Vagina (tissue), 2 donors: ENCODE results near the gene DDX4. TPM values are rescaled to one million over a fixed set of nuclear protein-coding genes. Genes with fewer than 3 reads are reported as not detected.
"Not testable (repeated sequence)": the region's sequence is repeated elsewhere in the genome, so short reads cannot be mapped to it uniquely, and the experiment has no call there.

Experiments used
- DNase-seq, 2 donors: peaks; one replicate each; pipeline ENCODE4 v3.0.0-alpha.2; 2017; ENCODE audit errors: extremely low spot score in 2 of 2
- H3K27ac ChIP-seq: fragments of 200-600 bp; sonication (generic); one replicate; pipeline ENCODE4 v1.5.1; 2019
- H3K27me3 ChIP-seq: fragments of 200-600 bp; sonication (generic); one replicate; pipeline ENCODE4 v1.5.1; 2019
- H3K36me3 ChIP-seq, 2 donors: fragments of 200-600 bp; sonication (generic); one replicate each; pipeline ENCODE4 v1.5.1; 2017 to 2019
- H3K4me1 ChIP-seq: fragments of 200-600 bp; sonication (generic); one replicate; pipeline ENCODE4 v1.5.1; 2019
- H3K4me3 ChIP-seq, 2 donors: fragments of 200-600 bp; sonication (generic); 1 replicate in 1 of 2; 2 replicates in 1 of 2; pipeline ENCODE4 v1.5.1; 2016 to 2019
- H3K9me3 ChIP-seq: fragments of 200-600 bp; sonication (generic); one replicate; pipeline ENCODE4 v1.5.1; 2019
- CTCF ChIP-seq, 3 experiments: fragments of 450-650 bp in 2 of 3; fragments of 200-600 bp in 1 of 3; sonication (generic) in 1 of 3; IDR thresholded peaks; one replicate each; pipeline ENCODE4 v1.5.1; 2017 to 2019; ENCODE audit warnings: antibody characterized with exemption in 3 of 3, mild to moderate bottlenecking in 2 of 3, moderate library complexity in 2 of 3
- POLR2A ChIP-seq, 2 donors: fragments of 450-650 bp; IDR thresholded peaks; one replicate each; pipeline ENCODE4 v1.6.1; 2017; ENCODE audit warnings: antibody characterized with exemption in 2 of 2, mild to moderate bottlenecking in 2 of 2, moderate library complexity in 2 of 2
- POLR2AphosphoS5 ChIP-seq, 2 donors: sonication (generic); formaldehyde crosslinking; IDR thresholded peaks; one replicate each; pipeline ENCODE4 v1.9.0; 2017; ENCODE audit warnings: antibody characterized with exemption in 2 of 2, mild to moderate bottlenecking in 2 of 2, low read depth in 1 of 2; ENCODE audit not compliant: insufficient read depth in 1 of 2
- intact Hi-C: fragments of 100-400 bp; cut with DNase I; formaldehyde crosslinking; loops from one replicate; pipeline ENCODE4 v1.15.1; 2023
- total RNA-seq: library from RNA; depleted of rRNA; stranded (reverse); fragments of >200 nt; gene quantifications from one replicate; pipeline ENCODE4 v1.2.3, GENCODE V29; 2016

The DDX4 gene
- total RNA-seq, 1 donor from 2014 or later = not detected

- peak within 1 kb of the TSS; percentile 80 to 90 for H3K4me3 ChIP-seq
- peak within 1 kb of the TSS; percentile 46 for H3K27ac ChIP-seq
- H3K4me1 ChIP-seq = peaks cover 17% of the 10 kb centered on the region
- no peaks in the 10 kb centered on the region for H3K9me3 ChIP-seq
- TF ChIP-seq CTCF (IDR thresholded peaks at IDR 0.05) (peak in 1 of 3 experiments; percentile 34), POLR2AphosphoS5 (IDR thresholded peaks at IDR 0.05; ENCODE audit: insufficient read depth in 1 of 2, low read depth in 1 of 2) (peak; percentile 78 to 79), POLR2A (IDR thresholded peaks at IDR 0.05) (no peak)
- no peaks in the 10 kb centered on the region for H3K27me3 ChIP-seq
- peak in 1 of 2 donors; percentile 89 for DNase-seq
- H3K36me3 ChIP-seq = no peaks in the 10 kb centered on the region
- intact Hi-C loops = no loop called here
These were observed 25.6 kb upstream of the DDX4 start, which contains the start of gene SLC38A9 for GRCh38 chr5:55712023-55712859. Gene SLC38A9, minus strand, starts transcription at chr5:55712324. Its CDS starts 14,366 bp downstream, at chr5:55697958.

GRCh38 chr5:55713871-55714270 is 24.0 kb upstream of the DDX4 start:
- Histone ChIP-seq H3K4me1 (peaks cover 17% of the 10 kb centered on the region), H3K4me3 (no peak overlapping the region), H3K36me3 (no peaks in the 10 kb centered on the region), H3K27me3 (no peaks in the 10 kb centered on the region), H3K9me3 (no peaks in the 10 kb centered on the region), H3K27ac (no peak overlapping the region)
- intact Hi-C loops = no loop called here
- no peak for DNase-seq
- TF ChIP-seq CTCF (IDR thresholded peaks at IDR 0.05) = no peak
- no peak for TF ChIP-seq POLR2A (IDR thresholded peaks at IDR 0.05)
- no peak for TF ChIP-seq POLR2AphosphoS5 (IDR thresholded peaks at IDR 0.05; ENCODE audit: insufficient read depth in 1 of 2, low read depth in 1 of 2)

DNA sequence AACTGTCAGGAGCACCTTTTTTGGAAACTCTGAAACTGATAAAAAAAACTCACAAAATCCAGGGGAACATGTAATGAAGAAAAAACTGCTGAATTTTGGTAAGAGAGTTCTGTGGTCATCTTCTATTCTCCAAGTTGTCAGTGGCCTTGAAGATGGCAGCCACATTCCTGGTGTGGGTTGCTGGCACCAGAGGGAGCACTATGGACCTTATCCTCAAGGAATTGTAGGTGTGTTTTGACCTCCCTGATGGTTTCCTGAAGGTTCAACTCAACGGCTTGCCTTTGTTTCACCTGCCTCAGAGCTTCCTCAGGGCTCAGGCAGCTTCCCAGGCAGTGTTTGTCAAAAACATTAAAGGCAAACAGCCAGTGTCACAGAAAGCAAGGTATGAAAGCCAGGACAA is 23.5 kb upstream of the DDX4 start:
- no peaks in the 10 kb centered on the region for H3K9me3 ChIP-seq
- no peaks in the 10 kb centered on the region for H3K27me3 ChIP-seq
- intact Hi-C loops = no loop called here
- no peak for TF ChIP-seq POLR2A (IDR thresholded peaks at IDR 0.05)
- TF ChIP-seq CTCF (IDR thresholded peaks at IDR 0.05) = no peak
- no peak for TF ChIP-seq POLR2AphosphoS5 (IDR thresholded peaks at IDR 0.05; ENCODE audit: insufficient read depth in 1 of 2, low read depth in 1 of 2)
- no peak overlapping the region for H3K27ac ChIP-seq
- no peak for DNase-seq
- H3K36me3 ChIP-seq = no peaks in the 10 kb centered on the region
- no peak overlapping the region for H3K4me3 ChIP-seq
- peaks cover 17% of the 10 kb centered on the region for H3K4me1 ChIP-seq

DNA sequence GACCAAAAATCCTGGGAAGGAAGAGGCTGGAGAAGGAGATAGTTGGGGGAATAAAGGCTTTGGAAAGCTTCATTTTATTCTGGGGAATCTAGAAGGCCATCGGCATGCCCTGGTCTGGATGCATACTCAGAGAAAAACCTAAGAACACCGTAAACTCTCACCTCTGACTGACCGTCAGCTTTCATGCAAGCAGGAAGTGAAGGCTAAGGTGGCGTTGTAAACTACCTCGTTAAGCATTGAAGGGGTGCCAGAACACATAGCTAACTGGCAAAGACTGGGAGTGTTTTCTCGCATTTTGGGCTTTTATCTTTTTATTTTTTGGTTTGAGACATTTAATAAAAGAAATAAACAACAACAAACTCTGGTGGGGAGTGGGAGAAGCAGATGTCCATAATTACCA is 23.1 kb upstream of the DDX4 start:
- no peak overlapping the region for H3K4me3 ChIP-seq
- DNase-seq = no peak
- H3K36me3 ChIP-seq = no peaks in the 10 kb centered on the region
- intact Hi-C loops = no loop called here
- no peaks in the 10 kb centered on the region for H3K27me3 ChIP-seq
- no peaks in the 10 kb centered on the region for H3K9me3 ChIP-seq
- no peak for TF ChIP-seq CTCF (IDR thresholded peaks at IDR 0.05)
- H3K4me1 ChIP-seq = peaks cover 17% of the 10 kb centered on the region
- no peak overlapping the region for H3K27ac ChIP-seq

GRCh38 chr5:55715519-55716078 is 22.3 kb upstream of the DDX4 start:
- TF ChIP-seq POLR2A (IDR thresholded peaks at IDR 0.05) (no peak), POLR2AphosphoS5 (IDR thresholded peaks at IDR 0.05; ENCODE audit: insufficient read depth in 1 of 2, low read depth in 1 of 2) (no peak), CTCF (IDR thresholded peaks at IDR 0.05) (no peak)
- intact Hi-C loops = no loop called here

DNA sequence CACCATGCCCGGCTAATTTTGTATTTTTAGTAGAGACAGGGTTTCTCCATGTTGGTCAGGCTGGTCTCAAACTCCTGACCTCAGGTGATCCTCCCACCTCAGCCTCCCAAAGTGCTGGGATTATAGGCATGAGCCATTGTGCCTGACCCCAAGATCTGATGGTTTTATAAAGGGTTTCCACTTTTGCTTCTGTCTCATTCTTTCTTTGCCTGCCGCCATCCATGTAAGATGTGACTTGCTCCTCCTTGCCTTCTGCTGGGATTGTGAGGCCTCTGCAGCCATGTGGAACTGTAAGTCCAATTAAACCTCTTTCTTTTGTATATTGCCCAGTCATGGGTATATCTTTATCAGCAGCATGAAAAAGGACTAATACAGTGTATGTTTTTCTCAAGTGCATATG is 18.8 kb upstream of the DDX4 start:
- H3K4me1 ChIP-seq, DNase-seq, intact Hi-C loops, H3K4me3 ChIP-seq, H3K9me3 ChIP-seq, H3K36me3 ChIP-seq, H3K27ac ChIP-seq, H3K27me3 ChIP-seq: not testable (repeated sequence)

More at GRCh38 chr5:55715519-55716078, 22.3 kb upstream of the DDX4 start:
- Histone ChIP-seq H3K27ac (no peak overlapping the region), H3K9me3 (no peaks in the 10 kb centered on the region), H3K27me3 (no peaks in the 10 kb centered on the region), H3K4me3 (no peak overlapping the region), H3K4me1 (peaks cover 17% of the 10 kb centered on the region), H3K36me3 (no peaks in the 10 kb centered on the region)
- no peak for DNase-seq
